ENCODE measurements around the gene SORCS2.

Gene SORCS2

DNA sequence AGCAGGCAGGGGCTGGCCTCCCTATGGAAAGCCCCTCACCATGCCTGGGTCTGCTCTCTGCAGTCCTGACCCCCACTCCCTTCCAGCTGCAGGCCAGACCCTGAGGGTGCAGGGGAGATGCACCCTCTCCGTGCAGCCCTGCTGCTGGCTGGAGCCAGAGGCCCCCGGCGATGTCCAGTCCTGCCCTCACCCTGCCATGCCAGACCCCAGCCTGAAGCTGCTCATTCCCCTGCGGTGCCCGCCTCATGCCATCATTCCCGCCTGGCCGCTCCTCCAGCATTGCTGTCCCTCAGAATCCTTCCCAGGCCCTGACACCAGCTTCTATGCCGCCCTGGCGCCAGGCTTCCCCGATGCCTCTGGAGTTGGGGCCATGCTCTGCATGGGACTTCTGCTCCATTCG is 72.4 kb downstream of the SORCS2 start:
- TF ChIP-seq, protein P1, sequence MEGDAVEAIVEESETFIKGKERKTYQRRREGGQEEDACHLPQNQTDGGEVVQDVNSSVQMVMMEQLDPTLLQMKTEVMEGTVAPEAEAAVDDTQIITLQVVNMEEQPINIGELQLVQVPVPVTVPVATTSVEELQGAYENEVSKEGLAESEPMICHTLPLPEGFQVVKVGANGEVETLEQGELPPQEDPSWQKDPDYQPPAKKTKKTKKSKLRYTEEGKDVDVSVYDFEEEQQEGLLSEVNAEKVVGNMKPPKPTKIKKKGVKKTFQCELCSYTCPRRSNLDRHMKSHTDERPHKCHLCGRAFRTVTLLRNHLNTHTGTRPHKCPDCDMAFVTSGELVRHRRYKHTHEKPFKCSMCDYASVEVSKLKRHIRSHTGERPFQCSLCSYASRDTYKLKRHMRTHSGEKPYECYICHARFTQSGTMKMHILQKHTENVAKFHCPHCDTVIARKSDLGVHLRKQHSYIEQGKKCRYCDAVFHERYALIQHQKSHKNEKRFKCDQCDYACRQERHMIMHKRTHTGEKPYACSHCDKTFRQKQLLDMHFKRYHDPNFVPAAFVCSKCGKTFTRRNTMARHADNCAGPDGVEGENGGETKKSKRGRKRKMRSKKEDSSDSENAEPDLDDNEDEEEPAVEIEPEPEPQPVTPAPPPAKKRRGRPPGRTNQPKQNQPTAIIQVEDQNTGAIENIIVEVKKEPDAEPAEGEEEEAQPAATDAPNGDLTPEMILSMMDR (IDR thresholded peaks at IDR 0.05): no peak
- no peak overlapping the region for H3K4me3 ChIP-seq
- H3K27ac ChIP-seq: no peak overlapping the region
- DNase-seq (ENCODE audit: low spot score): no peak

DNA sequence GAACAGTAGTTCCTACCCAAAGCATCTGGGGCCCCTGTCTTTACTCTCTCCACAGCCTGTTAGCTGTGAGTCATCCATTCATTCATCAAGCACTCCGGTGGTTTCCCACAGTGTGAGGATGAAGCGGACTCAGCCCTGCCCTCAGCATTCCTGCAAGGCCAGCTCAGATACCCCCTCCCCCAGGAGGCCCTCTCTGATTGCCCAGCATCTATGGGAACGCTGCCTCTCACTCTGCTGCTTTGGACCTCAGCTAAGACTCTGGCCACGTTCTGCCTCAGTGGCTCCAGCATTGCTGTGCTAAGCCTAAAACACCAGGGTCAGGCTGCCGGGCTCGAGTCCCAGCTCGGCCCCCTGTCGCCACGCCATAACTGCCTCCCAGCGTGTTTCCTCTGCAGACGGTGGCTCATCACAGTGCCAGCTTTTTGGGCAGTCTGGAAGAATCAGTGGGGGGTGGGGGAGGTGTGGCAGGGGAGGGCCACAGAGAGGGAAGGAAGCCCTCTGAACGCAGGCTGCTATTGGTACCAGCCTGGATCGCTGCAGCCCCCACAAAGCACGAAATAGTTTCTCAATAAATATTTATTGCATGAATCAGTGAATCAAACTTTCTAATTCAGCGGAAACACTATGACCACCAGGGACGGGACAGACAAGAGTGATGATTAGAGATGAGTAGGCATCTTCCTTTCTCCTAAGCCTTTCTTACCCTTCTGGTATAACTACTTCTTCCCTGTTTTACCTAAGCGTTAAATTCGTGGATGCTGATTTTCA is 74.4 kb downstream of the SORCS2 start:
- Histone ChIP-seq H3K27ac (no peak overlapping the region), H3K4me3 (no peak overlapping the region)
- TF ChIP-seq, protein P1 (IDR thresholded peaks at IDR 0.05): no peak
- DNase-seq (ENCODE audit: low spot score): no peak

DNA sequence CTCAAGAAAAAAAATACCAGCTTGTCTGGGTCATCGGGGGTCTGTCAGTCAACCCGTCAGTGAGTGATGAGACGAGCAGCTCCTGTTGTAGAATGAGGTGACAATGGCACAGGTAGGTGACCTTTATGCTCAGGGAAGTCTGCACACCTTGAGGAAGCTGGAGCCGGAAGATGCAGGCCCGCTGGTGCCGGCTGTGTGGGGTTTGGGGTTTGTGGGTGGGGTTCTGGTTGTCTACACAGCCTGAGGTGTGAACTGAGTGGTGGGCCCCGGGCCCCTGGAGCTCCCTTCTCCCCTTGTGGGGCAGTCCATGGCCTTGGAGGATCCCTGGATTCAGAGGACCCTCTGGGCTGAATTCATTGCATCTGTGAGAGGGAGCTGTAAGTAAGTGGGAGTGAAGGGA is 75.5 kb downstream of the SORCS2 start:
- TF ChIP-seq, protein P1 (IDR thresholded peaks at IDR 0.05): no peak
- Histone ChIP-seq H3K4me3 (no peak overlapping the region), H3K27ac (no peak overlapping the region)
- DNase-seq (ENCODE audit: low spot score): no peak

DNA sequence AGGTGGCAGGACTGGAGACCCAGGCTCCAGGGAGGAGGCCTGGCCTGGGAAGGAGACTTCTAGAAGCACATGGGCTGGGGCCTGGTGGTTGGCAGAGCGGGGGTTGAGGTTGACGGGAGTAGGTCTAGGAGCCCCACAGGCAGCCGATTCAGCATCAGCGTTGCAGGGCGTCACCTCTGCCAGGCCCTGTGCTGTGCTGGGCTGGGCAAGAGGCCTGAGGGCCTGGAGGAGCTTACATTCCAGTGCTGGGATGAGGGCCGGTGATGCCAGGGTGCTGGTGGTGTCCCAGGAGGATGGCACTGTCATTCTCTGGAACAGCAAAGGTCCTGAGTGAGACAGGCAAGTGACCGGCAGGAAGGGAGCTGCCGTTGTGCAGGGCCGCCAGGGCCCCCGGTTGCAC is 76.6 kb downstream of the SORCS2 start:
- TF ChIP-seq, protein P1 (IDR thresholded peaks at IDR 0.05): no peak
- Histone ChIP-seq H3K27ac (no peak overlapping the region), H3K4me3 (no peak overlapping the region)
- DNase-seq (ENCODE audit: low spot score): no peak

DNA sequence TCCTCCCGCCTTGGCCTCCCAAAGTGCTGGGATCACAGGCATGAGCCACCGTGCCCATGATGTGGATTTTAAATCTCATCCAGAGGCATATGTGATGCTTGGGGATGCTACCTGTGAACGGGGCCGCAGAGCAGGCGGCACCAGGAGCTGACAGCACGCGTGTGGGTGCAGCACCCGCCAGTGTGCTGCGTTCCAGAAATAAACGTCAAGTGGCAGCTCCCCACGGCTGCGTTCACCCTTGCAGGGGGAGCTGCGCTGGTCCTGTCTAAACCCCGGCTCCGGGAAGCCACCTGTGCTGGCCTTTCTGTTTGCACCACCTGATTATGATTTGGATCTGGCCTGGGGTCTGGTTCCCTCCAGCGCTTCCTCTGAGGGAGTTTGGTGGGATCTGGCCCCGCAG is 77.8 kb downstream of the SORCS2 start:
- Histone ChIP-seq H3K27ac (no peak overlapping the region), H3K4me3 (no peak overlapping the region)
- DNase-seq (ENCODE audit: low spot score): no peak
- TF ChIP-seq, protein P1 (IDR thresholded peaks at IDR 0.05): no peak

DNA sequence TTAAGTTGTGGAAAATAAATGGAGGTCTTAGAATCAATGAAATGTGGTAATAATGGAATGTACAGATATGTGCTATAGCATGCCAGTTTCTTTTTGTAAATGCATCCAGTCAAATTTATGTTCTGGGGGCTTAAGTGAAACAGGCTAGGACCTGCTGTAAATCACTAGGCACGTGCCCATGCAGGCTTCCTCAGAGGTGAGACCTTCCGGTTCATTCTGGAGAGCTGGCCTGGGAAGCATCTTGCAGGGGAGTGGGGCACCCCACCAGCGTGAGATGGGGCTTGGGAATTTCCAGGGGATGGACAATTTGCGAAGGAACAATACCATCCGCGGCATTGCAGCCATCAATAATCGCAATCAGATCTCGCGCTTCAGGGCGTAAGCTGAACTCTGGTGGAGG is 80.1 kb downstream of the SORCS2 start:
- H3K4me3 ChIP-seq: no peak overlapping the region
- H3K27ac ChIP-seq: no peak overlapping the region
- TF ChIP-seq, protein P1 (IDR thresholded peaks at IDR 0.05): no peak
- DNase-seq (ENCODE audit: low spot score): no peak

DNA sequence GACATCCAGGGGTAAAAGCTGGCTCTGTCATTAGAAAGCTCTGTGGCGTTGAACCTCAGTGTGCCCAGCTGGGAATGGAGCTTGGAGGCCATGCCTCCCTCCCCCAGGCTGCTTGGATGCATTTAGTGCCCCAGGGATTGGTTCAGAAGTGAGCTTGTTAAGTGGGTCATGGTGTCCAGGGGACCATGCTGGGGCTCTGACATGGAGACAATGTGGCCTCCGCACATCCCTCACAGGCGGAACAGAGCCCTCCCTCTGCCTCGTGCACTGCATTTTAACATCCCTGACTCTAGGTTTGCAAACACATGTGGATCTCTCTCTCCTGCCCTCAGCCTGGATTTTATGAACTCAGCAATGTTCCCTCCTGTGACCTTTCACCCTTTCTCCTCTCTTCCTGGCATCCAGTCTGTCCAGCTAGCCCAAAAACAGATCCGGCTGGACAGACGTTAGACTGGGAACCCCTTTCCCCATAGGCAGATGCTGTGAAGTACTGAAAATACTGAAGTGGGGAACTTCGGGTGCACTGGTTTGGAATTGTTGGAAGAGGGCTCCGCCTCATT is 81.5 kb downstream of the SORCS2 start:
- DNase-seq (ENCODE audit: low spot score): no peak
- Histone ChIP-seq H3K27ac (no peak overlapping the region), H3K4me3 (no peak overlapping the region)
- TF ChIP-seq, protein P1 (IDR thresholded peaks at IDR 0.05): no peak
